Measurements from ENCODE around the gene EMID1.

The EMID1 gene

DNA sequence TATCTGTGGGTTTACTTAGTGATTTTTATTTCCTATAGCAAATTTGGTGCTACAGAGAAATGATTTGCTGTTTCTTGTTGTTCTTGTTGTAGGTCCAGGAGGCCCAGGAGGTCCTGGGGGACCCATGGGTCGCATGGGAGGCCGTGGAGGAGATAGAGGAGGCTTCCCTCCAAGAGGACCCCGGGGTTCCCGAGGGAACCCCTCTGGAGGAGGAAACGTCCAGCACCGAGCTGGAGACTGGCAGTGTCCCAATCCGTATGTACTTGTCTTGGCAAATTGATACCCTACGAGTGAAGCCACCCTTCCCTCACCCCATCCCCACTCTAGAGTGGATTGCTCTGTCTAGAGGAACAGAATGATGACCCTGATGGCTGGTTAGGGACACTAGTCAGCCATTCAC is 92.9 kb downstream of the EMID1 start:
- DNase-seq = no peak

DNA sequence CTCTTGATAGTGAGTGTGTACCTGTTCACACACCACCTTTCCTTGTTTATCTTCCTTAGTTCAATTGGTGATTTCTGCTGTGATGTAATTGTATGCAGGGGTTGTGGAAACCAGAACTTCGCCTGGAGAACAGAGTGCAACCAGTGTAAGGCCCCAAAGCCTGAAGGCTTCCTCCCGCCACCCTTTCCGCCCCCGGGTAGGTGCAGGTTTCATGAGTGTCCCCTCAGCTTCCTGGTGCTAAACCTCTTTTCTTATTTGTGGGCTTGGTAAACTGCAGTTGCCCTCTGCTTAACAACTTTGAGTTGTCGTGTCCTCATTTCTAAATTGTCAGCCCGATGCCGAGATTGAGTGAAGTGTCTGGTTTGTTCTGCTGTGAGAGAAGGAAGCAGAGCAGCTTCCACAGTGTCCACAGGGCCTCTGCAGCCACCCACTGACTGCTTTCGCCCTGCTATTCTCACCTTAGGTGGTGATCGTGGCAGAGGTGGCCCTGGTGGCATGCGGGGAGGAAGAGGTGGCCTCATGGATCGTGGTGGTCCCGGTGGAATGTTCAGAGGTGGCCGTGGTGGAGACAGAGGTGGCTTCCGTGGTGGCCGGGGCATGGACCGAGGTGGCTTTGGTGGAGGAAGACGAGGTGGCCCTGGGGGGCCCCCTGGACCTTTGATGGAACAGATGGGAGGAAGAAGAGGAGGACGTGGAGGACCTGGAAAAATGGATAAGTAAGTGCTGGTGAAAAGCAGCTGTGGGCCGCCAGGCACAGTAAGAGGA is 93.6 kb downstream of the EMID1 start:
- DNase-seq = no peak

DNA sequence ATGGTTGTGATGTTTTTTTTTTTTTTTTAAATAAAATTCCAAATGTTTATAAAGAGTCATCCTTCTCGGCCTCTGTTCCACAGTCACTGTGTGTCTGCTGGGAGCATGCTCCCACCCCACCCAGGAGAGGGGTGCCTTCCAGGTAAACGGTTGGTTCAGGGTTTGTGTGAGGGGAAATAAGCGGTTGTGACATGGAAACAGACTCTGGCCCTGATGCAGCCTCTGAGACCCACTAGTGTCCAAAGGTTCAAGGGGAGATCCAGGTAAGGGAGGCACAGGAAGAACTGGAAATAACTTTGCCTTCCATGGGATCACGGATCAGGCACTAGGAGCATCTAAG is 94.7 kb downstream of the EMID1 start:
- DNase-seq = no peak

DNA sequence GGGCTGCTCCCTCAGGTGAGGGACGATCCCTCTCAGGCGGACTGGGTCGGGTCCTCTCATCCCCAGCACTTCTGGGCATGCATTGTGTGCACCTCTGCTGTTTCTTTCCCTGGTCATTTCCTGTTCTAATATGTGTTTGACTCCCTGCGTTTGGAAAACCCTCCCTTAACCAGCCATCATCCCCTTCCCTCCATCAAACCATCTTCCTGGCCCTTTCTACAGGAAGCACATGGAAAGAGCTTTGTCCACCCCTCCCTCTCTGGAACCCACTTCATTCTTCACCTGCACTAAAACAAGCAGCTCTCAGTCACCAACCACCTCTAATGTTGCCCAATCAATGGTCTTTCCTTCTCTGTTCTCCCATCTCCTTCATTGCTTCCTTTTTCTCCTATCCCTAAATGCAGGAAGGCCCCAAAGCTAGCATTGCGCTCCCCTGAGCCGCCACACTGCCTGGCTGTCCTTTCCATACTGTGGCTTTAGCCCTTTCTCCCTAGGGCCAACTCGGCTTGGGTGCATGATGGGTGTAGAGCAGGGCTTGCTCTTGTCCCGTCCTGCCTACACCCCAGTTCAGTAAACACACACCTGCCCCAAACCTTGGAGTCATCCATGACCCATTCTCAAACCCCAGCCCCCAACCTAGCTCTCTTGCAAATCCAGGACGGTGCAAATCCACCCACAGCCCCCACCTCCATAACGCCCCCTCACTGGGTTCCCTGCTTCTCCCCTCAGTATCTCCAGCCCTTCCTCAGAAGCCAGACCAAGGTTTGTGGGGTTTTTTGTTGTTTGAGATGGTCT is 95.3 kb downstream of the EMID1 start:
- DNase-seq = no peak

DNA sequence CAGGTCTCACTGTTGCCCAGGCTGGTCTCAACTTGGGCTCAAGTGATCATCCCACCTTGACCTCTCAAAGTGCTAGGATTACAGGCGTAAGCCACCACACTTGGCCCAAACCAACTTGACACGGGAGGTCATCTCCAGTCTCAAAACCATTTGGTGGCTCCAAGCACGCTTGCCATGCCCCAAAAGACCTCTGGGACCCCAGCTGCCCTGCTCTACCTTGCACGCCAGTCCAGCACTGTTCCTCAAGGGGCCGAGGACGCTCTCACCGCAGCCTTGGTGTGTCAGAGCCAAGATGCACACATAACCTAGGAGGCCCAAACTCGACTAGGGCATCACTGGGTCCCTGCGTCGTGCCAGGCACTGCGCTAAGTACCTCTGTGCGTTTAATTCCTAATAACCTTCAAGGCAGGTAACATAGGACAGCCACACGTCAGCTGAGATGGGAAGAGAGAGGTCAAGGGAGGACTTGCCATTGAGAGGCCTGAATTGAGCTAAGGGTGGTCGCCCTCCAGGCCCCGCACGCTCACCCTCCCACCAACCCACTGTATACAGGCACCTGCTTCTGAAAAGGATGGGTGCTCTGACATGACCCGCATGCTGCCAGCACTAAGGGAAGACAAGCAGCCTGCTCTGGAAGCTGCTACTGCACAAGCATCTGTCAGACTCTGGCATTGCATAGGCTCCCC is 96.2 kb downstream of the EMID1 start:
- no peak for DNase-seq

DNA sequence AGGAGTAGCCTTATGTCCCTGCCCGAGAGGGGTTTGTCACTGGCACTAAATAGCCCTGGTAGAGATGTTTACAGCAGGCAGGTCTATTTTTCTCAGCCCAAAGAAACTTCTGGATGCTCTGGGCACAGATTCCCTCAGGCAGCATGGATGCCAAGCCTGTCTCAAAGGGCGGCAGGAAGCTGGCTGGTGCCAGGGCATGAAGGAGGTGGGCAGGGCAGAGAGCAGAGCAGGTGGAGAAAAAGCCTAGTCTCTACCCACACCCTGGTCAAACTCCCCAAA is 96.6 kb downstream of the EMID1 start:
- DNase-seq = no peak

DNA sequence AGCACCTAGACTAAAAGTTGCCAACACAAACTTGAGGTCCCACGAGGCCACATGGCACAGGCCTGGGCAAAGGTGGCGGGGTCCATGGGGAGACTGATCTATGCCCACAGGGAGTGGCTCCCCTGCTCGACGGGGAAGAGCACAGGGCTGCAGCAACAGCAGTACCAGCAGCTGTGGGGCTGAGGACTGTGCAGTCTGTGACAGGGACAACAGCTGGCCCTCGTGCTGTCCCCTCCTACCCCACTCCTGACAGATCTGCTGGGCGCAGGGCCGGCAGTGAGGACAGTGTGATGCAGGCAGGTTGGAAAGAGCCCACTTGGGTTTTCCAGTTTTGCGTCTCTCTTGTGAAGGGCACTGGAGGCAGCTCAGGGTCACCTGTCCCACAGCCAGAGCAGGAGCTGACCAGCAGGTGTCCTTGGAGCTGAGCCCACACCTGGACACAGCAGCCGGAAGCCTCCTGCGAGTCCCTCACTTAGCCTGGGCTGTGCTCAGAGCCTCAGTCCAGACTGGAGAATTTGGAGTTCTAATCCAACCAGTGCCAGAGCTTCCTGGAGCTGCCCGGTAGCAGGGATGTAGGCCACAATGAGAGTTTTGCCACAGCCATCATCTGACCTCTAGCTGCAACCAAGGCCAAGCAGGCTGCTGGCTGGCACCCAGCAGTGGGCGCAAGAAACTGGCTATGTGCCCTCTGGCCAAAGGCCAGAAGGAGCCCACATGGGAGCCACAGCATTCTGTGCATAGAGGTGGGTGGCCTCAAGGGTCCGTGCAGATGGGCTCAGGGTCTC is 97.2 kb downstream of the EMID1 start:
- DNase-seq = no peak

DNA sequence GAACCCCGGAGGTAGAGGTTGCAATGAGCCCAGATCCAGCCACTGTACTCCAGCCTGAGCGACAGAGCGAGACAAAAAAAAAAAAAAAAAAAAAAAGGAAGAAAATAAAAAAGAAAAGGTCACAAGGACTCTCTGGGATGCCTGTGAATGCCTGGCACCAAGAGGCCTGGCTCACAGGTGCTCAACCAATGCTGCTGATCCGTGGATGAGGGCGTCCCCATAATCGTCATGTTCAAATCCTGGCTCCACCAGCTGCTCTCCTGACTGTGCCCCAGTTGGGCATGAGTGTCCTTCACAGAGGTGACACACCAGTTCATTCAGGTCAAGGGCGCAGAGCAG is 100.1 kb downstream of the EMID1 start:
- no peak for DNase-seq

DNA sequence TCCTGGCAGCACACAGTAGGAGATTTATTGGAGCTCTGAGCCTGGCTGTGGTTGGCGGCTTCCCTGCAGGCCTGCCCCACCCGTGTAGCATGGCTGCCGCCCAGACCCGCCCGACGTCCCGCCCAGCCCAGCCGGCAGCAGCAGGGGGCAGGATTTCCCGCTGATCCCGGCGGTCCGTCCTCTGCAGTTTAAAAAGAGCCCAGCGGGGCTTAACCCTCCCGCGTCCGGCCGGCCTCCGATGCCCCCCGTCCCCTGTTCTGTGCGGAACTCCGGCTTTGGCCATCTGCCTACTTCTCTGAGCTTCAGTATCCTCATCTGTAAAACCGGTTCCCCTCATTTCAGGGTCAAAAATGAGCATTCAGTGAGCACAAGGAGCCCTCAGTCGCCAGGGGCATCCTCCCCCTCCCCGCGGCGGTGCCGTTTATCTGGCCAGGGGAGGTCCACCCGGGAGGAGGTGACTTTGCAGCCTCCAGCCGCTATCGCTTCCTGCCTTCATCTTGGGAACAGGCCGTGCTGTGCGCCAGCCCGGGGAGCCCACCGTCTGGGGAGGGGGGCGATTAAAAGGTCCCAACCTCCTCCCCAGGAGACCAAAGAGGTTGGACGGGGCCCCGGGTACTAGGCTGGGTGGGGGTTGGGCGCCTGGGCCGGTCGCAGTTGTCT is 100.6 kb downstream of the EMID1 start, which contains the start of gene GAS2L1:
TSS of gene GAS2L1 (plus strand) at position 476 of the 660 bp plus-strand sequence. CDS start 1,456 bp downstream, outside the sequence.
- DNase-seq = peak; percentile 23

DNA sequence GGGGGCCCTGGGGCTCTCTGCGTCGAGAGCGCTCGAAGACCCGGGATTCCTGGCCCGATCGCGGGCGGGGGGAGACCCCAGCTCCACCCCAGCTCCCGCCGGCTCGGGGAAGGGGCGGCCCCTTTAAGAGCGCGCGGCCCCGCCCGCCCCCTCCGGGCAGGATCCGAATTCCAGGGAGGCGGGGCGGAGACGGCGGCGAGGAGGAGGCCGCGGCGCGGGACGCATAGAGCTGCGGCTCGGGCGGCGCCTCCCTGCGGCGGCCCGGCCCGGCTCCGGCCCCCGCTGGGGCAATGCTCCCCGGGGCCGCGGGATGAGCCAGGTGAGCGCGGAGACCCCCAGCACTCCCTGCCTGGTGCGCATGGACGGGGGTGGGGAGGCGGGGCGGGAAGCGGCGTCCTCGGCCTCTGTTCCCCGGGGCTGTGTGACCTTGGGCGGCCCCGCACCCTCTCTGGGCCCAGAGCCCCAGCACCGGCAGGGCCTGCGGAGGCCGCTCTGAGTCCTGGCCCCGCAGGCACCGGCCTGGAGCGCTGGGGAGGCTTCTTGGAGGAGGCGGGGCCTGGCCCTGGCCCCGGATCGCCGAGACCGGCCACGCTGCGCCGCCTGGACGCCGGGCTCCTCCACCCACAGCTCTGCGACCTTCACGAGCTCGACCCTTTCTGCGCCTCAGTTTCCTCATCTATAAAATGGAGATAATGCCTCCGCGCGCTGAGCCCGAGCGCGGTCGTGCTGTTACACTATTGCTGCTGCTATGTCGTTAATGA is 101.3 kb downstream of the EMID1 start:
- DNase-seq = peak; percentile 32

DNA sequence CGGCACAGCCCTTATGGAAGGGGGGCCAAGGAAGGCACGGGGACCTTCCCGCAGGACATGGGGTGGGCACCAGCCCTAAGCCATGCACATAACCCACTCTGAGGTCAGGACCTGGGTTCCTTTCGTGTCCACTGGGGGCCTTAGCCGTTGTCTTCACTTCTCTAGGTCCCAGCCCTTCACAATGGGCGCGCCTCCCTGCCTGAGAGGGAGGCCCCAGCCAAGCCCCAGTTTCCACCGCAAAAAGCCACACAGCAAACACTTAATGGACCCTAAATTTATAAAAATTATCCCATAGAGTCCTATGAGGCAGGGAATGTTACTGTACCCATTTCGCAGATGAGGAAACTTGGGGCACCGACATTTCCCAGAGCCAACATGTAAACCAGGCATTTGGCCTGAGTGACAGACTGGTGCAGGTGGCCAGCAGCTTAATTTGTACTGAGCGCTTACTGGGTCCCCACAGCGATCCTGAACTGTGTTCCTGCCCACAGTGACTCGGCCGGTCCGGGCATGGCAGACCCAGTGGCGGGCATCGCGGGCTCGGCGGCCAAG is 102.0 kb downstream of the EMID1 start:
- no peak for DNase-seq

DNA sequence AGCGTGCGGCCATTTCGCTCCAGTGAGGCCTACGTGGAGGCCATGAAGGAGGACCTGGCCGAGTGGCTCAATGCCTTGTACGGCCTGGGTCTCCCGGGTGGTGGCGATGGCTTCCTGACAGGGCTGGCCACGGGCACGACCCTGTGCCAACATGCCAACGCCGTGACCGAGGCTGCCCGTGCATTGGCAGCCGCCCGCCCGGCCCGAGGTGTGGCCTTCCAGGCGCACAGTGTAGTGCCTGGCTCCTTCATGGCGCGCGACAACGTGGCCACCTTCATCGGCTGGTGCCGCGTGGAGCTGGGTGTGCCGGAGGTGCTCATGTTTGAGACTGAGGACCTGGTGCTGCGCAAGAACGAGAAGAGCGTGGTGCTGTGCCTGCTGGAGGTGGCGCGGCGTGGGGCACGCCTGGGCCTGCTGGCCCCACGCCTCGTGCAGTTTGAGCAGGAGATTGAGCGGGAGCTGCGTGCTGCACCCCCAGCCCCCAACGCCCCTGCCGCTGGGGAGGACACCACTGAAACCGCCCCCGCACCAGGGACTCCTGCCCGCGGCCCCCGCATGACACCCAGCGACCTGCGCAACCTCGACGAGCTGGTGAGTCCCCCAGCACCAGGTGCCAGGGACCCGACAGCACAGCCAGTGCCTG is 102.6 kb downstream of the EMID1 start:
- no peak for DNase-seq

DNA sequence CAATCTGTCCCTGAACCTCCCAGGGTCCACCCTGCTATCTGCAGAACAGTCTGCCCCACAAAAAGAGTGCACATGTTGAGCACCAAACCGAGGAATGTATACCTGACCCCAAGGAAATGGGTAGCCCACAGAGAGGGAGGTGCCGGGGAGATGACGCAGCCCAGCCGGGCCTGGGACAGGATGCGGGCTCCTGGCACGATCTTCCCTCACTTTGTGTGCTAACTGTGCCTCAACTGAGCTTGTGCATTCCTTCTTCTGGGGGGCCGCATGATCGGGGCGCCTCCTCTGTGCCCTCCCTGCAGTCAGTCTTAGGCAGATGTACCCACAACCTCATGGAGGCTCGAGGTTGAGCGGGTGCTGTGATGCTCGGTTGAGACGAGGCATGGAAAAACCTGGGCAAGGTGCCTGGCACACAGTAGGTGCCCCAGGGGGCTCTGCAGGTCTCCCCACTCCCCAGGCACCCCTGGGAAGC is 103.1 kb downstream of the EMID1 start:
- no peak for DNase-seq
